HCT116 (cell line): ENCODE results near the gene URB1. TPM values are rescaled to one million over a fixed set of nuclear protein-coding genes. Genes with fewer than 3 reads are reported as not detected.

ENCODE experiments used
- ATAC-seq: fragments of 200-7000 bp; cut with Tn5 transposase; 2 replicates; pipeline ENCODE4 v1.9.1; 2020; ENCODE audit warnings: mild to moderate bottlenecking, moderate library complexity
- BruUV-seq: library from RNA; stranded (reverse); fragments of 400-500 nt; replicated peaks from 2 replicates; lab custom pipeline; 2021; lab: Mats Ljungman, UMichigan
- CTCF ChIA-PET: fragments of 300-600 bp; sonication (Branson Sonifier 250); formaldehyde crosslinking; loops from one replicate; lab custom pipeline; 2021; ENCODE audit warnings: antibody characterized with exemption; lab: Charles Lee
- POLR2A ChIA-PET: fragments of 300-600, 350-600 bp; sonication (Branson Sonifier 250); formaldehyde crosslinking; loops from one replicate; lab custom pipeline; 2021; ENCODE audit warnings: antibody characterized with exemption; lab: Charles Lee
- RAD21 ChIA-PET, 2 experiments: fragments of 300-600 bp; sonication (Branson Sonifier 250); formaldehyde crosslinking; loops; one replicate each; lab custom pipeline; 2023; ENCODE audit warnings: low total read pairs in 2 of 2; ENCODE audit not compliant: uncharacterized antibody in 2 of 2, unreplicated experiment in 2 of 2, low non-redundant PET in 1 of 2; lab: Charles Lee
- DNase-seq: peaks from one replicate; pipeline ENCODE4 v3.0.0-alpha.2; 2010; ENCODE audit warnings: low read depth, low spot score
- H2AFZ ChIP-seq: fragments of 200-600 bp; shearing (Covaris generic), sonication (generic); 2 replicates; pipeline ENCODE4 v1.6.1; 2017; ENCODE audit warnings: low read depth, mixed run types, mixed read lengths, antibody characterized with exemption, low read length; ENCODE audit not compliant: poor library complexity, severe bottlenecking
- H3K27ac ChIP-seq: 2 replicates; pipeline ENCODE4 v1.5.1; 2012; ENCODE audit warnings: low read depth, low read length
- H3K27me3 ChIP-seq: fragments of 200-600 bp; sonication (generic); 2 replicates; pipeline ENCODE4 v1.6.1; 2016; ENCODE audit warnings: mixed run types, low read length, mixed read lengths; ENCODE audit not compliant: insufficient read depth
- H3K36me3 ChIP-seq, 2 experiments: fragments of 200-500 bp in 1 of 2; fragments of 200-600 bp in 1 of 2; sonication (Bioruptor generic) in 1 of 2; sonication (generic) in 1 of 2; 2 replicates each; pipeline versions ENCODE4 v1.5.1 to v1.6.1; 2014 to 2016; ENCODE audit warnings: low read length in 2 of 2, inconsistent platforms in 1 of 2, mixed read lengths in 1 of 2, mixed run types in 1 of 2; ENCODE audit not compliant: insufficient read depth in 2 of 2, control insufficient read depth in 1 of 2
- H3K4me1 ChIP-seq, 2 experiments: fragments of 200-600 bp in 1 of 2; sonication (generic) in 1 of 2; 2 replicates each; pipeline versions ENCODE4 v1.5.1 to v1.6.1; 2012 to 2017; ENCODE audit warnings: low read length in 2 of 2, inconsistent platforms in 1 of 2, mild to moderate bottlenecking in 1 of 2, mixed read lengths in 1 of 2, mixed run types in 1 of 2, moderate library complexity in 1 of 2; ENCODE audit not compliant: insufficient read depth in 2 of 2, control insufficient read depth in 1 of 2
- H3K4me2 ChIP-seq: fragments of 200-600 bp; sonication (generic); 2 replicates; pipeline ENCODE4 v1.6.1; 2017; ENCODE audit warnings: mixed run types, low read length, mixed read lengths
- H3K4me3 ChIP-seq, 2 experiments: fragments of 200-600 bp in 1 of 2; sonication (generic) in 1 of 2; replicated peaks in 1 of 2; 2 replicates each; pipeline ENCODE4 v1.5.1; 2011 to 2016; ENCODE audit warnings: low read length in 2 of 2, control low read depth in 1 of 2, low read depth in 1 of 2, mild to moderate bottlenecking in 1 of 2, mixed read lengths in 1 of 2, mixed run types in 1 of 2
- H3K79me2 ChIP-seq: fragments of 200-600 bp; sonication (generic); 2 replicates; pipeline ENCODE4 v1.6.1; 2017; ENCODE audit warnings: mild to moderate bottlenecking, mixed run types, low read length, moderate library complexity, mixed read lengths; ENCODE audit not compliant: insufficient read depth
- H3K9ac ChIP-seq: fragments of 200-600 bp; sonication (generic); 2 replicates; pipeline ENCODE4 v1.6.1; 2016; ENCODE audit warnings: low read length, mixed read lengths
- H3K9me2 ChIP-seq: fragments of 200-600 bp; sonication (generic), shearing (Covaris generic); 2 replicates; pipeline ENCODE4 v1.6.1; 2017; ENCODE audit warnings: mixed run types, mild to moderate bottlenecking, moderate library complexity; ENCODE audit not compliant: insufficient read depth
- H3K9me3 ChIP-seq, 2 experiments: fragments of 200-500 bp in 1 of 2; fragments of 200-600 bp in 1 of 2; sonication (Bioruptor generic) in 1 of 2; sonication (generic) in 1 of 2; 2 replicates each; pipeline ENCODE4 v1.6.1; 2014 to 2017; ENCODE audit warnings: low read length in 2 of 2, mixed read lengths in 2 of 2, inconsistent platforms in 1 of 2, low read depth in 1 of 2, mild to moderate bottlenecking in 1 of 2, mixed run types in 1 of 2, moderate library complexity in 1 of 2; ENCODE audit not compliant: control insufficient read depth in 1 of 2, insufficient read depth in 1 of 2
- H4K20me1 ChIP-seq: fragments of 200-600 bp; sonication (generic), shearing (Covaris generic); 2 replicates; pipeline ENCODE4 v1.6.1; 2017; ENCODE audit warnings: mixed run types, mild to moderate bottlenecking, moderate library complexity; ENCODE audit not compliant: insufficient read depth
- CBX3 ChIP-seq: IDR thresholded peaks from 2 replicates; pipeline ENCODE4 v1.6.1; 2012; ENCODE audit warnings: low read depth
- EZH2phosphoT487 ChIP-seq: fragments of 200-600 bp; IDR thresholded peaks from 2 replicates; pipeline ENCODE4 v1.6.1; 2018; ENCODE audit warnings: antibody characterized with exemption, borderline replicate concordance
- JUND ChIP-seq: IDR thresholded peaks from 2 replicates; pipeline ENCODE4 v1.6.1; 2012
- POLR2A ChIP-seq: IDR thresholded peaks from 2 replicates; pipeline ENCODE4 v1.7.0; 2011; ENCODE audit warnings: borderline replicate concordance; ENCODE audit not compliant: insufficient read depth, insufficient read length; ENCODE audit errors: extremely low read depth
- POLR2AphosphoS5 ChIP-seq: IDR thresholded peaks from 2 replicates; pipeline ENCODE4 v1.6.1; 2011; ENCODE audit warnings: mild to moderate bottlenecking, low read depth, low read length, moderate library complexity
- SIN3A ChIP-seq: IDR thresholded peaks from 2 replicates; pipeline ENCODE4 v1.6.1; 2012; ENCODE audit warnings: low read depth
- SP1 ChIP-seq: IDR thresholded peaks from 2 replicates; pipeline ENCODE4 v1.6.1; 2012; ENCODE audit warnings: low read depth
- TCF7L2 ChIP-seq: IDR thresholded peaks from 2 replicates; pipeline ENCODE4 v1.7.0; 2011; ENCODE audit warnings: borderline replicate concordance, inconsistent platforms; ENCODE audit not compliant: insufficient read depth, insufficient read length; ENCODE audit errors: extremely low read depth
- ZFX ChIP-seq: fragments of 450-650 bp; IDR thresholded peaks from 2 replicates; pipeline ENCODE4 v1.6.1; 2017
- ZNF274 ChIP-seq: fragments of 200-500 bp; sonication (Bioruptor generic); IDR thresholded peaks from 2 replicates; pipeline ENCODE4 v1.6.1; 2014; ENCODE audit warnings: mild to moderate bottlenecking, low read depth, low read length, inconsistent platforms
- intact Hi-C: fragments of 100-400 bp; cut with micrococcal nuclease; formaldehyde crosslinking; loops from 2 replicates; pipeline ENCODE4 v1.10.0; 2022
- total RNA-seq: library from RNA; stranded (reverse); gene quantifications from one replicate; pipeline ENCODE4 v1.2.1, GENCODE V29; 2021; ENCODE audit not compliant: unreplicated experiment
- TF ChIP-seq, protein P1 (sequence below): IDR thresholded peaks from 2 replicates; pipeline ENCODE4 v1.6.1; 2012
- TF ChIP-seq, protein P2 (sequence below), 3 experiments: fragments of 200-600 bp in 1 of 3; sonication (generic) in 1 of 3; IDR thresholded peaks in 2 of 3; conservative IDR thresholded peaks in 1 of 3; 2 replicates each; pipeline ENCODE4 v1.5.1; 2012 to 2017; ENCODE audit warnings: low read depth in 2 of 3, low read length in 2 of 3, antibody characterized with exemption in 1 of 3, borderline replicate concordance in 1 of 3, control low read depth in 1 of 3, mild to moderate bottlenecking in 1 of 3, mixed read lengths in 1 of 3, mixed run types in 1 of 3, moderate library complexity in 1 of 3; ENCODE audit not compliant: insufficient read depth in 1 of 3
- TF ChIP-seq, protein P3 (sequence below): IDR thresholded peaks from 2 replicates; pipeline ENCODE4 v1.6.1; 2011; ENCODE audit warnings: mild to moderate bottlenecking, low read length, moderate library complexity; ENCODE audit not compliant: insufficient replicate concordance; ENCODE audit errors: extremely low read depth

Gene URB1
- total RNA-seq, 1 experiment from 2014 or later: 28.3 TPM

DNA sequence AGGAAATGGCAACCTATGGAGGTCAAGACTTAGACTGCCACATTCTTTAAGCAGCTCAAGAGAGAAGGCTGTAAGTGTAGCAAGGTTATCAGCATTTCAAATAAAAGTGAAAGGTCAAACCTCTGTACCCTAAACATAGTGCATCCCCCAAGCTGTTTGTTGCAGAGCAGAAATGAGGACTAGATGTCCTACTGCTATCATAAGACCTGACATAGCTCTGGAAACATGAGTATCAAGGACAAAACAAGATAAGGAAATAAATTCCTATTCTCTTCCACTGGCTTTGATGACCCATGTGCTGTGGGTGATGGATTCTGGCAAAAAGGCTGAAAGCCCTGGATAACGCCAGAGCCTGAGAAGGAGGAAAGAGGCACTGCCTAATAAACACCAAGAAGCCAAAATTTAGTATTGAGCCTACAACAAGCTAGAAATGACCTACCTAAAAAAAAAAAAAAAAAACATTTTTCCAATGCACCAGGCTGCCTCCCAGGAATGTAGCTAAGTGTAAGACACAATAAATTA is 35.9 kb downstream of the URB1 start:
- intact Hi-C loops: no loop called here
- Histone ChIP-seq H3K4me1 (no peaks in the 10 kb centered on the region), H3K79me2 (peaks cover 15% of the 10 kb centered on the region; the same call in 1 of the 2 replicates), H3K4me3 (no peak overlapping the region), H4K20me1 (no peaks in the 10 kb centered on the region; the same call in 1 of the 2 replicates), H3K4me2 (no peak overlapping the region), H3K36me3 (peaks cover 73 to 91% of the 10 kb centered on the region in 2 experiments), H3K9ac (no peak overlapping the region), H3K27ac (no peak overlapping the region), H3K27me3 (no peaks in the 10 kb centered on the region), H3K9me3 (no peaks in the 10 kb centered on the region), H3K9me2 (no peaks in the 10 kb centered on the region), H2AFZ (no peak overlapping the region)
- BruUV-seq: no TSS peak
- ChIA-PET POLR2A (interaction anchor here (0.6 kb wide), 1 partner anchor 29 kb away, joined by 3 read pairs; no protein-coding TSS in a partner anchor), CTCF (no interaction called here), RAD21 (no interaction called here)
- TF ChIP-seq ZNF274 (no peak), CBX3 (no peak), POLR2AphosphoS5 (no peak)
- TF ChIP-seq, protein P1, sequence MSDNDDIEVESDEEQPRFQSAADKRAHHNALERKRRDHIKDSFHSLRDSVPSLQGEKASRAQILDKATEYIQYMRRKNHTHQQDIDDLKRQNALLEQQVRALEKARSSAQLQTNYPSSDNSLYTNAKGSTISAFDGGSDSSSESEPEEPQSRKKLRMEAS: no peak
- DNase-seq (no peak), ATAC-seq (no peak)

DNA sequence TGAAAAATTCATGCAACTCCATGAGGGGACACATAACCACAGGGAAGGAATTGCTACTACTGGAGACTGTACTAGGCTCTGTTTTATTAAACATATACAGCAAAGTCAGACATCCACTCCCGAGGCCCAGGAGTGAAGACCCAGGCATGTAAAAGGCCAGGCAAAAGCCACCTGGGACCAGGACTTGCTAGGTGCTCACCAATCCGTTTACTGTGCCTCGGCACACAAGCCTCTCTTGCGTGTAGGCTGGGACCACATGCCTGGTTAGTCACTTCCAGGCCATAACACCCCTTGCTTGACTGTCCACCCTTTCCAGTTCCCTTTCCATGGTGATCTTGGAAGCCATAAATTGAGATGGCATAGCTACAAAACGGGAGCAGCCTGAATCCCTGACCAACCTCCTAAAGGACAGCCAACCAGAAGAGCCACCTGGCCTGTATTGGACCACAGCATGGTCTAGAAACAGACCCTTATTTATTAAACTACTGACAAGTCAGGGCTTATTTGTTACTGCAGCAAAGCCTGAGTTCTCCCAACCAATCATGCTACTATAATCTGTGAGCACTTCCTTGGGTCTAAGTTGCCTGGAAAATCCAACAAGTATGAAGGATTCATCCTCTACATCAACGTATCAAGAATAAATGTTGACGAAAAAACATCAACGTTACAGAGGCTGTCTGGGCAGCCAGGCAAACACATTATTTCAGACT is 39.7 kb downstream of the URB1 start:
- Histone ChIP-seq H3K4me2 (no peak overlapping the region), H3K27ac (no peak overlapping the region), H4K20me1 (no peaks in the 10 kb centered on the region), H3K36me3 (peaks cover 70 to 79% of the 10 kb centered on the region in 2 experiments; a peak in 3 of 4 replicates), H3K9ac (no peak overlapping the region), H3K9me3 (no peaks in the 10 kb centered on the region), H3K4me3 (no peak overlapping the region), H3K4me1 (no peaks in the 10 kb centered on the region), H3K9me2 (no peaks in the 10 kb centered on the region), H2AFZ (no peak overlapping the region), H3K27me3 (no peaks in the 10 kb centered on the region), H3K79me2 (peaks cover 21% of the 10 kb centered on the region; the same call in 1 of the 2 replicates)
- DNase-seq: no peak
- ChIA-PET RAD21 (no interaction called here), CTCF (no interaction called here), POLR2A (no interaction called here)
- no TSS peak for BruUV-seq
- intact Hi-C loops: no loop called here
- no peak for ATAC-seq
- TF ChIP-seq JUND: no peak
- TF ChIP-seq, protein P2, sequence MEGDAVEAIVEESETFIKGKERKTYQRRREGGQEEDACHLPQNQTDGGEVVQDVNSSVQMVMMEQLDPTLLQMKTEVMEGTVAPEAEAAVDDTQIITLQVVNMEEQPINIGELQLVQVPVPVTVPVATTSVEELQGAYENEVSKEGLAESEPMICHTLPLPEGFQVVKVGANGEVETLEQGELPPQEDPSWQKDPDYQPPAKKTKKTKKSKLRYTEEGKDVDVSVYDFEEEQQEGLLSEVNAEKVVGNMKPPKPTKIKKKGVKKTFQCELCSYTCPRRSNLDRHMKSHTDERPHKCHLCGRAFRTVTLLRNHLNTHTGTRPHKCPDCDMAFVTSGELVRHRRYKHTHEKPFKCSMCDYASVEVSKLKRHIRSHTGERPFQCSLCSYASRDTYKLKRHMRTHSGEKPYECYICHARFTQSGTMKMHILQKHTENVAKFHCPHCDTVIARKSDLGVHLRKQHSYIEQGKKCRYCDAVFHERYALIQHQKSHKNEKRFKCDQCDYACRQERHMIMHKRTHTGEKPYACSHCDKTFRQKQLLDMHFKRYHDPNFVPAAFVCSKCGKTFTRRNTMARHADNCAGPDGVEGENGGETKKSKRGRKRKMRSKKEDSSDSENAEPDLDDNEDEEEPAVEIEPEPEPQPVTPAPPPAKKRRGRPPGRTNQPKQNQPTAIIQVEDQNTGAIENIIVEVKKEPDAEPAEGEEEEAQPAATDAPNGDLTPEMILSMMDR (IDR thresholded peaks at IDR 0.05 in 2 of 3, conservative IDR thresholded peaks at IDR 0.05 in 1 of 3; ENCODE audit: borderline replicate concordance in 1 of 3, insufficient read depth in 1 of 3, low read depth in 2 of 3, low read length in 2 of 3): no peak
- TF ChIP-seq SIN3A: no peak
- TF ChIP-seq ZFX: no peak
- TF ChIP-seq, protein P3, sequence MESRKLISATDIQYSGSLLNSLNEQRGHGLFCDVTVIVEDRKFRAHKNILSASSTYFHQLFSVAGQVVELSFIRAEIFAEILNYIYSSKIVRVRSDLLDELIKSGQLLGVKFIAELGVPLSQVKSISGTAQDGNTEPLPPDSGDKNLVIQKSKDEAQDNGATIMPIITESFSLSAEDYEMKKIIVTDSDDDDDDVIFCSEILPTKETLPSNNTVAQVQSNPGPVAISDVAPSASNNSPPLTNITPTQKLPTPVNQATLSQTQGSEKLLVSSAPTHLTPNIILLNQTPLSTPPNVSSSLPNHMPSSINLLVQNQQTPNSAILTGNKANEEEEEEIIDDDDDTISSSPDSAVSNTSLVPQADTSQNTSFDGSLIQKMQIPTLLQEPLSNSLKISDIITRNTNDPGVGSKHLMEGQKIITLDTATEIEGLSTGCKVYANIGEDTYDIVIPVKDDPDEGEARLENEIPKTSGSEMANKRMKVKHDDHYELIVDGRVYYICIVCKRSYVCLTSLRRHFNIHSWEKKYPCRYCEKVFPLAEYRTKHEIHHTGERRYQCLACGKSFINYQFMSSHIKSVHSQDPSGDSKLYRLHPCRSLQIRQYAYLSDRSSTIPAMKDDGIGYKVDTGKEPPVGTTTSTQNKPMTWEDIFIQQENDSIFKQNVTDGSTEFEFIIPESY: no peak
- no peak for TF ChIP-seq EZH2phosphoT487
- TF ChIP-seq CBX3: no peak
- TF ChIP-seq, protein P1: no peak
- TF ChIP-seq POLR2A: no peak
- TF ChIP-seq SP1: no peak
- TF ChIP-seq TCF7L2: no peak
